Measurements from ENCODE around the gene RPS2.

RPS2 gene

DNA sequence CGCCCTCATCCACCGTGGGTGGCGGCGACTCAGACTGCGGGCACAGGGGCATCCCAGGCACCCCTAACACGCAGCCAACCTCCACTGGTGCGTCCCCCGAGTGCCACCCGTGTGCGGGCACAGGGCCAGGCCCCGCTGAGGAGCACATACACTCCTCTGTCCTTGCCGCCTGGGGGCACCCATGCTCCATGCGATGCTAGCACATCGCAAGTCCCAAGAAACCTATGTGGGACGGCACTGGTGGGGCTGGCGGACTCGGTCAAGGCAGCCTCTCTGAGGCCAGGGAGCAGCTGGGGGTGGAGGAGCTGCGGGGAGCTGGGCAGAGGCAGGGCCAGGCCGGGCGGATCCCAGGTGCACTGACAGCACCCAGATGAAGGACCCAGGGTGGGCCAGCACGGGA is 41.0 kb upstream of the RPS2 start:
- H3K36me3 ChIP-seq (ENCODE audit: insufficient read depth, low read length) = peaks cover 36% of the 10 kb centered on the region
- peaks cover 11% of the 10 kb centered on the region for H3K79me2 ChIP-seq (ENCODE audit: insufficient read depth, low read length)

DNA sequence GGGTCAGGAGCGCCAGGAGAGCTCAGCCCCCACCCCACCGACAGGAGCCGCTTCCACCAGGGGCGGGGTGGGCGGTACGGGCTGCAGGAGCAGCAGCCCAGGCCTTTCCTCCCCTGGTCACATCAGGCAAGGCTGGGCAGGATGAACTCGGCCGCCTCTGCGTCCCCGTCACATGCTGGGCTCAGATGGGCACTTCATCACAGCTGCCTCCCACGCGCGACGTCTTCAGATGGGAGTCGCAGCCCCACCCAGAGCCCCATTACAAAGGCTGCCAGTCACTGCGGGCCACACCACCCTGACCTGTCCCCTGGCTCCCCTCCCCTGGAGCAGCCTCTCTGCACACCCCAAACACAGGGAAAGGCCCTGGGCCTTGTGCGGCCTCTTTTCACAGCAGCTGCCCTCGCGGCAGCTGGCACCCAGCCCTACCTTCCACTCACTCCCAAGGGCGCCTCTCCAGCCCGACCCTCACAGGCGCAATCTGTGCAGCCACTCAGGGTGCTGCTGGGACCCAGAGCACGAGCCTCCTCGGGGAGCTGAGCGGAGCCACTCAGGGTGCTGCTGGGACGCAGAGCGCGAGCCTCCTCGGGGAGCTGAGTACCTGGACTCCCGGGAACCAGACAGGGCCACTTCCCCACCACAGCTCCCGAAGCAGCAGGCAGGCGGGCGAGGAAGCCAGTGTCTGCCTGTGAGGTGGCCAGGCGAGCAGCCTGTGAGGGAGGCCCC is 40.3 kb upstream of the RPS2 start:
- peak overlapping the region; percentile 18; the same call in 1 of the 2 replicates for H3K4me2 ChIP-seq (ENCODE audit: low read length)
- TF ChIP-seq, protein P1, sequence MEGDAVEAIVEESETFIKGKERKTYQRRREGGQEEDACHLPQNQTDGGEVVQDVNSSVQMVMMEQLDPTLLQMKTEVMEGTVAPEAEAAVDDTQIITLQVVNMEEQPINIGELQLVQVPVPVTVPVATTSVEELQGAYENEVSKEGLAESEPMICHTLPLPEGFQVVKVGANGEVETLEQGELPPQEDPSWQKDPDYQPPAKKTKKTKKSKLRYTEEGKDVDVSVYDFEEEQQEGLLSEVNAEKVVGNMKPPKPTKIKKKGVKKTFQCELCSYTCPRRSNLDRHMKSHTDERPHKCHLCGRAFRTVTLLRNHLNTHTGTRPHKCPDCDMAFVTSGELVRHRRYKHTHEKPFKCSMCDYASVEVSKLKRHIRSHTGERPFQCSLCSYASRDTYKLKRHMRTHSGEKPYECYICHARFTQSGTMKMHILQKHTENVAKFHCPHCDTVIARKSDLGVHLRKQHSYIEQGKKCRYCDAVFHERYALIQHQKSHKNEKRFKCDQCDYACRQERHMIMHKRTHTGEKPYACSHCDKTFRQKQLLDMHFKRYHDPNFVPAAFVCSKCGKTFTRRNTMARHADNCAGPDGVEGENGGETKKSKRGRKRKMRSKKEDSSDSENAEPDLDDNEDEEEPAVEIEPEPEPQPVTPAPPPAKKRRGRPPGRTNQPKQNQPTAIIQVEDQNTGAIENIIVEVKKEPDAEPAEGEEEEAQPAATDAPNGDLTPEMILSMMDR (IDR thresholded peaks at IDR 0.05; ENCODE audit: low read length) = no peak
- TF ChIP-seq EZH2 (IDR thresholded peaks at IDR 0.05; ENCODE audit: borderline replicate concordance, low read length) = no peak
- H3K9me3 ChIP-seq (ENCODE audit: low read length) = no peaks in the 10 kb centered on the region
- H3F3A ChIP-seq (ENCODE audit: insufficient read depth, low read length) = no peaks in the 10 kb centered on the region
- no peak overlapping the region for H2AFZ ChIP-seq (ENCODE audit: low read length)
- no peak overlapping the region for H3K27ac ChIP-seq (ENCODE audit: low read depth, low read length, poor library complexity, severe bottlenecking)
- H3K4me3 ChIP-seq (ENCODE audit: low read depth, low read length, poor library complexity, severe bottlenecking) = no peak overlapping the region
- H3K79me2 ChIP-seq (ENCODE audit: insufficient read depth, low read length) = peaks cover 11% of the 10 kb centered on the region
- no peaks in the 10 kb centered on the region for H3K27me3 ChIP-seq (ENCODE audit: insufficient read depth, low read length)
- H3K9me2 ChIP-seq (ENCODE audit: low read depth, low read length) = no peaks in the 10 kb centered on the region
- H4K20me1 ChIP-seq (ENCODE audit: insufficient read depth, low read length) = no peaks in the 10 kb centered on the region
- peaks cover 43% of the 10 kb centered on the region for H3K36me3 ChIP-seq (ENCODE audit: insufficient read depth, low read length)
- peaks cover 47% of the 10 kb centered on the region for H3K4me1 ChIP-seq (ENCODE audit: insufficient read depth, low read length, severe bottlenecking)
- H3K9ac ChIP-seq (ENCODE audit: low read length) = no peak overlapping the region

More for the DNA sequence above, 41.0 kb upstream of the RPS2 start:
- Histone ChIP-seq H3K9me2 (ENCODE audit: low read depth, low read length) (no peaks in the 10 kb centered on the region), H3K4me2 (ENCODE audit: low read length) (peak overlapping the region; percentile 48; the same call in 1 of the 2 replicates), H3K4me3 (ENCODE audit: low read depth, low read length, poor library complexity, severe bottlenecking) (peak overlapping the region; percentile 13), H3K9me3 (ENCODE audit: low read length) (no peaks in the 10 kb centered on the region), H3K4me1 (ENCODE audit: insufficient read depth, low read length, severe bottlenecking) (peaks cover 53% of the 10 kb centered on the region), H3K27ac (ENCODE audit: low read depth, low read length, poor library complexity, severe bottlenecking) (no peak overlapping the region), H2AFZ (ENCODE audit: low read length) (no peak overlapping the region), H3K9ac (ENCODE audit: low read length) (no peak overlapping the region; the same call in 1 of the 2 replicates), H3F3A (ENCODE audit: insufficient read depth, low read length) (no peaks in the 10 kb centered on the region), H3K27me3 (ENCODE audit: insufficient read depth, low read length) (no peaks in the 10 kb centered on the region), H4K20me1 (ENCODE audit: insufficient read depth, low read length) (no peaks in the 10 kb centered on the region)
- no peak for TF ChIP-seq EZH2 (IDR thresholded peaks at IDR 0.05; ENCODE audit: borderline replicate concordance, low read length)
- TF ChIP-seq, protein P1 (IDR thresholded peaks at IDR 0.05; ENCODE audit: low read length) = peak; percentile 78

DNA sequence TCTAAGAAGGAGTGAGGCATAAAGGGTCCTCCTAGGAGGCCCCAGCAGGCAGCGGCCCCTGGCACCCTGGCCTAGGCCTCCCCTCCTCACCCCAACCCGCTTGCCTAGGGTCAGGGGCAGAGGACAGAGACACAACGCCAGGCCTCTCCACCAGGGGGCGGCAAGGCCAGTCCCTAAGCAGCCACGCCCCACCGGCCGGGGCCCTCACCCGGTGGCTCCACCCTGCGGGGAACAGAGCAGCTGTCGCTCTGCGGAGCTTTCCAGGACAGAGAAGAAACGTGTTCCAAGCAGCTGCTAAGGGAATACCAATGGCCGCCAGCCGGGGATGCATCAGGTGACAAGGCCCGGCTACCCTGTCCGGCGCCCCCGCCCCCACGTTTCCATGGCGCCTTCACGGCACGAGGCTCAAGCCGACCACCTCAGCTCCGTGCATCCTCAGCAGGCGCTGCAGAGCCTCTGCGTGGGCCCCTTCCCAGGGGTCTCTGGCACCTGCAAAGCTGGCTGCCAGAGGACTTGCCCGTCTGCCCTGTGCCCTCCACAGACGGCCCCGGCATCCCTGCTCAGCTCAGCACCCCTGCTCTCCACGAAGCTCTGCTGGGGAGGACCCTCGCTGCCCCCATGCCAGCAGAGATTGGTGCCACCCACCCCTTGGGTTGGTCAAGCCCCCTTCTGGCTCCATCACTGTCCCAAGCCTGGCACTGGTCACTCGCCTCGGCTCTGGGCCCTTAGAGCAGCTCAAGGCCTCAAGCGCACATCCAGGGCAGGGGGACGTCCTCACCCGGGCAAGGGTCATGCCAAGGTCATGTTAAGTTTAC is 39.4 kb upstream of the RPS2 start:
- Histone ChIP-seq H4K20me1 (ENCODE audit: insufficient read depth, low read length) (no peaks in the 10 kb centered on the region), H2AFZ (ENCODE audit: low read length) (no peak overlapping the region), H3K4me1 (ENCODE audit: insufficient read depth, low read length, severe bottlenecking) (peaks cover 45% of the 10 kb centered on the region), H3K27me3 (ENCODE audit: insufficient read depth, low read length) (no peaks in the 10 kb centered on the region), H3K9ac (ENCODE audit: low read length) (no peak overlapping the region), H3F3A (ENCODE audit: insufficient read depth, low read length) (no peaks in the 10 kb centered on the region), H3K9me2 (ENCODE audit: low read depth, low read length) (no peaks in the 10 kb centered on the region), H3K9me3 (ENCODE audit: low read length) (no peaks in the 10 kb centered on the region), H3K79me2 (ENCODE audit: insufficient read depth, low read length) (peaks cover 9% of the 10 kb centered on the region), H3K36me3 (ENCODE audit: insufficient read depth, low read length) (peaks cover 53% of the 10 kb centered on the region), H3K4me3 (ENCODE audit: low read depth, low read length, poor library complexity, severe bottlenecking) (no peak overlapping the region), H3K27ac (ENCODE audit: low read depth, low read length, poor library complexity, severe bottlenecking) (no peak overlapping the region), H3K4me2 (ENCODE audit: low read length) (peak overlapping the region; percentile 6; the same call in 1 of the 2 replicates)
- no peak for TF ChIP-seq EZH2 (IDR thresholded peaks at IDR 0.05; ENCODE audit: borderline replicate concordance, low read length)
- TF ChIP-seq, protein P1 (IDR thresholded peaks at IDR 0.05; ENCODE audit: low read length) = peak; percentile 94

Data from OCI-LY1 (cell line).